CD4-positive, CD25-positive, alpha-beta regulatory T cell (primary cell): ENCODE data around the gene RANBP17. TPM values are rescaled to one million over a fixed set of nuclear protein-coding genes. Genes with fewer than 3 reads are reported as not detected.
A peak's percentile ranks its signal among the peaks of the same experiment; 100 is the strongest.

Experiments
- ATAC-seq, 2 donors: fragments of 150-1000 bp; cut with Tn5 transposase; one replicate each; pipeline ENCODE4 v1.10.0; 2021; ENCODE audit warnings: low read depth in 2 of 2, moderate number of reproducible peaks in 2 of 2, moderate library complexity in 1 of 2
- DNase-seq, 3 donors: peaks; one replicate each; pipeline versions ENCODE4 v3.0.0 to v3.0.0-alpha.2; 2012 to 2022; ENCODE audit warnings: mixed read lengths in 1 of 3
- H3K27ac ChIP-seq: one replicate; pipeline ENCODE4 v1.7.0; 2013; ENCODE audit warnings: mild to moderate bottlenecking, low read length; ENCODE audit not compliant: insufficient read depth, poor library complexity, severe bottlenecking
- H3K27me3 ChIP-seq: one replicate; pipeline ENCODE4 v1.7.0; 2013; ENCODE audit warnings: low read length; ENCODE audit not compliant: control insufficient read depth, insufficient read depth
- H3K36me3 ChIP-seq: one replicate; pipeline ENCODE4 v1.7.0; 2013; ENCODE audit warnings: mild to moderate bottlenecking, low read length, moderate library complexity; ENCODE audit not compliant: control insufficient read depth, insufficient read depth
- H3K4me1 ChIP-seq: 2 replicates; pipeline ENCODE4 v1.7.0; 2013; ENCODE audit warnings: mild to moderate bottlenecking, low read length; ENCODE audit not compliant: insufficient read depth, control insufficient read depth, poor library complexity, severe bottlenecking
- H3K4me3 ChIP-seq: one replicate; pipeline ENCODE4 v1.7.0; 2013; ENCODE audit warnings: low read depth, mild to moderate bottlenecking, low read length, moderate library complexity
- H3K9me3 ChIP-seq, 2 experiments: 1 replicate in 1 of 2; 2 replicates in 1 of 2; pipeline ENCODE4 v1.7.0; 2013; ENCODE audit warnings: low read length in 2 of 2, mild to moderate bottlenecking in 1 of 2, moderate library complexity in 1 of 2; ENCODE audit not compliant: control insufficient read depth in 2 of 2
- H3K27ac Mint-ChIP-seq, 3 donors: one replicate each; pipeline ENCODE4 v1.8.0; 2020 to 2022; ENCODE audit warnings: mild to moderate bottlenecking in 3 of 3, mixed read lengths in 3 of 3, moderate library complexity in 2 of 3
- H3K27me3 Mint-ChIP-seq: one replicate; pipeline ENCODE4 v1.8.0; 2022; ENCODE audit warnings: mild to moderate bottlenecking, mixed read lengths
- H3K36me3 Mint-ChIP-seq: one replicate; pipeline ENCODE4 v1.8.0; 2020; ENCODE audit warnings: mixed read lengths
- H3K4me1 Mint-ChIP-seq, 4 donors: one replicate each; pipeline ENCODE4 v1.8.0; 2020 to 2022; ENCODE audit warnings: mixed read lengths in 4 of 4, mild to moderate bottlenecking in 1 of 4
- H3K4me3 Mint-ChIP-seq, 4 donors: one replicate each; pipeline ENCODE4 v1.8.0; 2020 to 2022; ENCODE audit warnings: mild to moderate bottlenecking in 4 of 4, mixed read lengths in 4 of 4, moderate library complexity in 3 of 4
- H3K9me3 Mint-ChIP-seq, 7 donors: one replicate each; pipeline ENCODE4 v1.8.0; 2020 to 2022; ENCODE audit warnings: mixed read lengths in 7 of 7, mild to moderate bottlenecking in 3 of 7, moderate library complexity in 2 of 7
- polyA plus RNA-seq, 4 donors: library from polyadenylated mRNA; unstranded; fragments of 300-500 nt; fragmentation: Illumina TruSeq; gene quantifications; one replicate each; pipeline ENCODE4 v1.2.3, GENCODE V29; 2021
- total RNA-seq: library from RNA; stranded (reverse); gene quantifications from one replicate; pipeline ENCODE4 v1.2.3, GENCODE V29; 2022

RANBP17 gene
- total and polyA plus RNA-seq, 5 donors from 2014 or later, result not detected

DNA sequence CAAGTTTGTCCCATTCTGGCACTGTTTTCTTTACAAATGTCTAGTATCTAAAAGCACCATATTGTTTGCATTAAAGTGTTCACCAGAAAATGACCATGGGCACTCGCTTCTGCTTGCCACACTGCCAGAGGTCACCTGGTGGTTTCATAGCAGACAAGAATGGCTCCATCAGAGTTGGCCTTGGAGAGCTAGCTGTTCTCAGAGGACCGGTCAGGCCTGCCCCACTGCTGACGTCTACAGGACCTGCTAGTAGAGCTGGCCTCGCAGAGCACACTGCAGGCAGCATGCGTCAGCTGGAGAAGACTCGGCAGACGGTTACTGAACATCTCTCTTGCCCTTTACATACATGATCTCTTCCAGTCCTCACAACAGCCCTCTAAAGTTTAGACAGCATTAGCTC is 438.5 kb downstream of the RANBP17 start:
- DNase-seq, result no peak
- Mint-ChIP-seq H3K27me3 (peaks cover 25% of the 10 kb centered on the region), H3K36me3 (no peaks in the 10 kb centered on the region), H3K27ac (no peak overlapping the region), H3K9me3 (no peaks in the 10 kb centered on the region), H3K4me3 (no peak overlapping the region), H3K4me1 (no peaks in the 10 kb centered on the region)
- Histone ChIP-seq H3K27ac (no peak overlapping the region), H3K9me3 (no peaks in the 10 kb centered on the region), H3K36me3 (no peaks in the 10 kb centered on the region), H3K4me1 (no peaks in the 10 kb centered on the region), H3K4me3 (no peak overlapping the region), H3K27me3 (peaks cover 4% of the 10 kb centered on the region)
- ATAC-seq, result no peak

DNA sequence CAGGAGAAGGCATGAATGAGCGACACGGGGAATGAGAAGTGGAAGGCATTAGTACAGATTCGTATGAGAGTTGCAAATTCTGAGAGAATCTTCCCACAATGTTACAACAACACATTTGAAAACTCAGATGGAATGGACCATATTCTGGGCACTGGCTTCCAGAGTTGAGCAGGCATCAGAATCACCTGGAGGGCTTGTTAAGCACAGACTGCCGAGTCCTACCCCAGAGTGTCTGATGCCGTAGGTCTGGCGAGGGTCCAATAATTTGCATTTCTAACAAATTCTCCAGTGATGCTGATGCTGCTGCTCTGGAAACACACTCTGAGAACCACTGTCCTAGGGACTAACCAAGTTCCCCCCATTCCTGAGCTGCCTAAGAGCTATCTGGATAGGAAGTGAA is 444.3 kb downstream of the RANBP17 start:
- Histone ChIP-seq H3K27me3 (peaks cover 6% of the 10 kb centered on the region), H3K4me3 (no peak overlapping the region), H3K4me1 (peaks cover 7% of the 10 kb centered on the region), H3K36me3 (no peaks in the 10 kb centered on the region), H3K9me3 (no peaks in the 10 kb centered on the region), H3K27ac (no peak overlapping the region)
- Mint-ChIP-seq H3K27me3 (peaks cover 43% of the 10 kb centered on the region), H3K9me3 (peaks cover 0 to 3% (median 0%) of the 10 kb centered on the region in 7 donors), H3K4me1 (peaks cover 0 to 10% (median 0%) of the 10 kb centered on the region in 4 donors), H3K4me3 (no peak overlapping the region), H3K36me3 (no peaks in the 10 kb centered on the region), H3K27ac (peak overlapping the region in 1 of 3 donors; percentile 46)
- DNase-seq (no peak), ATAC-seq (no peak)

DNA sequence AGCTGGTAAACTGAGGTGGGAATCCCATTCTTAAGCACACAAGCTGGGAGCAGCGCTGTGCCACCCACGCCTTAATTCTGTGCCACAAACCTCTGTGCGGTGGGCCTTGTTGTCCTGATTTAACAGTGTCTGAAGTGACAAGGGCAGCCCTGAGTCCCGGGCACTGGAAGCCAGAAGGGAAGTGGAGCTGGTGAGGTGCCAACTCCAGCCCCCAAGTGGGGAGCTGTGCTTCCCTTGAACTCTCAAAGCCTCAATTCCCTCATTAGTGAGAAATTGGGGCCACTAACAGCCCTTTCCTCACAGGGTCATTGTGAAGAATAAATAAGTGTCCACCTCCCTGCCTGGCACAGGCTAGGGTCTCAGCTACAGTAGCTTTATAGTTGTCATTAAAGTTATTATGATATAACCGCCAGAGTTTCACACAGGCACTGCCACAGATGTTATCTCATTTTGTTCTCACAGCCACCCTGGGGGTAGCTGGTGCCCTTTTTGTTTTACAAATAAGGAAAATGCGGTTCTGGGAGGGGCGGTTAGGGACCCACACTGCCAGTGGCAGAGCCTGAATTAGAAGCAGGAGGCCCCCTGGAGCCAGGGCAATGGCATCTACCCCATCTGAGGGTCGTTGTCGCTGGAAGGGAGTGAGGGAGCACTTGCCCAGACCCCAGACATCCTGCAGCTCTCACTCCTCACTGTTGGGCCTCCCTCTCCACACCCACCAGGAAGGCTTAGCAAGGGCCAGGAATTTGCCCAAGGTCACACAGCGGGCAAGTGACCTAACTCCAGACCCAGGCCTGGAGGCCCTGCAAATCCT is 445.2 kb downstream of the RANBP17 start:
- H3K36me3 ChIP-seq, result no peaks in the 10 kb centered on the region
- peaks cover 6% of the 10 kb centered on the region for H3K27me3 ChIP-seq
- H3K9me3 ChIP-seq, result no peaks in the 10 kb centered on the region
- H3K9me3 Mint-ChIP-seq, result peaks cover 0 to 3% (median 0%) of the 10 kb centered on the region in 7 donors
- DNase-seq (no peak), ATAC-seq (no peak)
- no peaks in the 10 kb centered on the region for H3K36me3 Mint-ChIP-seq
- peaks cover 0 to 10% (median 0%) of the 10 kb centered on the region in 4 donors for H3K4me1 Mint-ChIP-seq
- H3K4me1 ChIP-seq, result peaks cover 10% of the 10 kb centered on the region
- H3K27ac Mint-ChIP-seq, result no peak overlapping the region
- H3K27me3 Mint-ChIP-seq, result peaks cover 43% of the 10 kb centered on the region
- no peak overlapping the region for H3K4me3 Mint-ChIP-seq
- H3K4me3 ChIP-seq, result no peak overlapping the region
- H3K27ac ChIP-seq, result no peak overlapping the region

DNA sequence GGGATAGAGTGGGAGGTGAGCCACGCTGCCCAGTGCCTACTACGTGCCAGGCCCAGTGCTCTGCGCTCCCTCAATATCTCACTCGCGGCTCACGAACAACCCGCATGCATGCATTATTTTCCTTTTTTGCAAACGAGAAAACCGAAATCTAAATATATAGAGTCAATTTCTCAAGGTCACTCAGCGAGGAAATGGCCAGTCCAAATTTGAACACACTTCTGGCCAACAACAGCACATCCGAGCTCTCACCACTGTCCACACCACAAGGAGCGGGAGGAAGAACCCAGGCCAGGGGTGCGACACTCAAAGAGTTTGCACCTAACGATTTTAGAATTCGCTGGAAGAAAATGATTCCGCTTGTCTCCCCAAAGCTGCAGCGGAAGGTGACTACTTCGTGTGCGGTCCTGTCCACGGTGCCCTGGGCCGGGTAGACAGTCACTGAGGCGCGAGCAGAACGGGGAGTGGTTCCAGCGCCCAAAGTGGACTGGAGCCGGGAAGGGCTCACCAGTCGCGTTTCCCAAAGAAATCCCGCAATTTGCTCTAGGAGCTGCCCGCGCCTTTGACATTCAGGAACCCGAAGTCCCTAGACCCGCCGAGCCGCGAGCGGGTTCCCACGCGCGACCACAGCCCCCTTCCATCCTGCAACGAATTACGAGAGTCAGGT is 446.1 kb downstream of the RANBP17 start:
- H3K27me3 ChIP-seq, result peaks cover 6% of the 10 kb centered on the region
- ATAC-seq (no peak), DNase-seq (no peak)
- Mint-ChIP-seq H3K36me3 (no peaks in the 10 kb centered on the region), H3K9me3 (peaks cover 0 to 3% (median 0%) of the 10 kb centered on the region in 7 donors), H3K4me1 (peaks cover 0 to 15% (median 2%) of the 10 kb centered on the region in 4 donors), H3K27me3 (peaks cover 49% of the 10 kb centered on the region), H3K4me3 (no peak overlapping the region), H3K27ac (peak overlapping the region in 1 of 3 donors; percentile 10)
- H3K4me3 ChIP-seq, result no peak overlapping the region
- H3K27ac ChIP-seq, result no peak overlapping the region
- peaks cover 17% of the 10 kb centered on the region for H3K4me1 ChIP-seq
- no peaks in the 10 kb centered on the region for H3K9me3 ChIP-seq
- H3K36me3 ChIP-seq, result no peaks in the 10 kb centered on the region

DNA sequence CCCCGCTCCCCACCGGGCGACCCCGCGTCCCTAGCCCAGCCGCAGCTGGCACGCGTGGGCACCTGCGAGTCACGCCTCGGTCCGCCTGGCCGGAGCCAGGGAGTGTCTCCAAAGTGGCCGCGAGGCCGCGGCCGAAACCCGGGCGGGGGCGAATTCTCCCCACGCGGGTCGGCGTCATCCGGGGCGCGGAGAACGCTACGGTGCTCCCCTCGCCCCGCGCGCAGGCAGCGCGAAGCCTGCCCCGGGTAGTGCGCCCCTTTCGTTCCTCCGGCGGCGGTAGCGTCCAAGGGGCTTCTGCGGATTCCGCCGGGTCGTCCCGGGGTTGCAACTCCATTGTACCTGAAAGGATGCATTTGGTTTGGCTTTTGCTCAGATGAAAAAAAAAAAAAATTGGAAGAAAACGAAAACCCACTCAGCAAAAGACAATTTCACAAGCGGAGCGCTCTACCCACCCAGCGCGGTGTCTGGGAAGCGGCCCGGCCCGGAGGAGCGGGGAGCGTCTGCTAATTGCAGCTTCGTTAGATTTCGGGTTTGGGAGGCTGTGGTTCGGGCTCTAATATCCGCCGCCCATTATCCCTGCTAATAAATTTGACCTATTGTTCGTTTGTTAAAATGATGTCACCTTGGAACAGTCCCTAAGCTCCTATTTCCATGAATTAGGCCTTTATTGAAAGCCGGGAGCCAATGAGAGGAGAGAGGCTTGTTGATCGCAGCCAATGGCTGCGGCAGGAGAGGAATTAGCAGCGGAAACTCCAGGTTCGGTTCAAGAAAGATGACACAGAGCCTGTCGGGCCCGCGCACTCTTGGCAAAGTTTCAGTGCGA is 446.8 kb downstream of the RANBP17 start, which contains the start of gene TLX3:
Gene TLX3, plus strand, starts transcription at position 796 of the 823 bp plus-strand sequence. CDS start 118 bp downstream, outside the sequence.
- Histone ChIP-seq H3K36me3 (no peaks in the 10 kb centered on the region), H3K27me3 (peaks cover 7% of the 10 kb centered on the region), H3K27ac (no peak within 1 kb of the TSS), H3K4me1 (peaks cover 17% of the 10 kb centered on the region), H3K9me3 (no peaks in the 10 kb centered on the region), H3K4me3 (no peak within 1 kb of the TSS)
- H3K4me3 Mint-ChIP-seq, result peak within 1 kb of the TSS in 1 of 4 donors; percentile 13
- H3K27me3 Mint-ChIP-seq, result peaks cover 54% of the 10 kb centered on the region
- no peaks in the 10 kb centered on the region for H3K36me3 Mint-ChIP-seq
- ATAC-seq (no peak), DNase-seq (no peak)
- H3K4me1 Mint-ChIP-seq, result peaks cover 0 to 21% (median 5%) of the 10 kb centered on the region in 4 donors
- peaks cover 0 to 3% (median 0%) of the 10 kb centered on the region in 7 donors for H3K9me3 Mint-ChIP-seq
- H3K27ac Mint-ChIP-seq, result no peak within 1 kb of the TSS

DNA sequence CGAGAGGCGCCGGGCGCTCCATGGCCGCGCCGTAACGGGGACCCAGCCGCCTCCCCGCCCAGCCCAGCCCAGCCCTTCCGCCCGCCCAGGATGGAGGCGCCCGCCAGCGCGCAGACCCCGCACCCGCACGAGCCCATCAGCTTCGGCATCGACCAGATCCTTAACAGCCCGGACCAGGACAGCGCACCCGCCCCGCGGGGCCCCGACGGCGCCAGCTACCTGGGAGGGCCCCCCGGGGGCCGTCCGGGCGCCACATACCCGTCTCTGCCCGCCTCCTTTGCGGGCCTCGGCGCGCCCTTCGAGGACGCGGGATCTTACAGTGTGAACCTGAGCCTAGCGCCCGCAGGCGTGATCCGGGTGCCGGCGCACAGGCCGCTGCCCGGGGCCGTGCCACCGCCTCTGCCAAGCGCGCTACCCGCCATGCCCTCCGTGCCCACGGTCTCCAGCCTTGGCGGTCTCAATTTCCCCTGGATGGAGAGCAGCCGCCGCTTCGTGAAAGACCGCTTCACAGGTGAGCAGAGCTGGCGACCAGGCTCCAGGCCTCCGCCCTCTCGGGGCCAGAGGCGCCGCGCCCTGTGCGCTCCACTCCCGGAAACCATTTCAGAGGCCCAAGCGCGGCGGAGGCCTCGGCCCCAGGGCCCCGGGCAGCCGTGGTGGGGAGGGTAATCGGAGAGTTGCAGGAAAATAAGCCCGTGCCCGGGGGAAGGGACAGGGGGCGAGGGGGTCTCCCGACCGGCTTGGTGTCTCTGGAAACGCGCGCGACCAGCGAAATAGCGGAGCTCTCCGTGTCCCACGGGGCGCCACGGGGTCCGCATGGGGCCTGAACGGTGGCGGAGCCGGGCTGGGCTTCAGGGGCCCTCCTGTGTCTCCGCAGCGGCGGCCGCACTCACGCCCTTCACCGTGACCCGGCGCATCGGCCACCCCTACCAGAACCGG is 447.7 kb downstream of the RANBP17 start:
- ATAC-seq, result no peak

More for the DNA sequence above, 447.7 kb downstream of the RANBP17 start:
- Mint-ChIP-seq H3K9me3 (peaks cover 0 to 6% (median 0%) of the 10 kb centered on the region in 7 donors), H3K4me1 (peaks cover 0 to 25% (median 5%) of the 10 kb centered on the region in 4 donors), H3K4me3 (no peak overlapping the region), H3K27ac (no peak overlapping the region), H3K36me3 (no peaks in the 10 kb centered on the region), H3K27me3 (peaks cover 59% of the 10 kb centered on the region)
- DNase-seq, result no peak
- Histone ChIP-seq H3K36me3 (no peaks in the 10 kb centered on the region), H3K4me3 (no peak overlapping the region), H3K27ac (no peak overlapping the region), H3K27me3 (peaks cover 10% of the 10 kb centered on the region), H3K9me3 (no peaks in the 10 kb centered on the region), H3K4me1 (peaks cover 17% of the 10 kb centered on the region)
